GM23338 (cell line): ENCODE results near the gene MAP3K14. TPM values are rescaled to one million over a fixed set of nuclear protein-coding genes. Genes with fewer than 3 reads are reported as not detected.

Experiments
- ATAC-seq: fragments of 200-7000 bp; cut with Tn5 transposase; 3 replicates; pipeline ENCODE4 v1.9.1; 2020
- DNase-seq: peaks from one replicate; pipeline ENCODE4 v3.0.0-alpha.2; 2015; ENCODE audit warnings: low spot score
- H2AFZ ChIP-seq: fragments of 200-600 bp; sonication (generic); 2 replicates; pipeline ENCODE4 v1.8.0; 2016; ENCODE audit warnings: antibody characterized with exemption, mild to moderate bottlenecking, moderate library complexity
- H3F3A ChIP-seq: fragments of 200-600 bp; sonication (generic); replicated peaks from 2 replicates; pipeline ENCODE4 v1.8.0; 2017; ENCODE audit warnings: antibody characterized with exemption, mixed run types, low read depth
- H3K27ac ChIP-seq: fragments of 200-600 bp; sonication (generic); 2 replicates; pipeline ENCODE4 v1.6.1; 2016; ENCODE audit warnings: low read depth
- H3K27me3 ChIP-seq: fragments of 200-600 bp; sonication (generic); 2 replicates; pipeline ENCODE4 v1.8.0; 2016; ENCODE audit warnings: mild to moderate bottlenecking, mixed run types, moderate library complexity; ENCODE audit not compliant: insufficient read depth
- H3K36me3 ChIP-seq: fragments of 200-600 bp; sonication (generic); 2 replicates; pipeline ENCODE4 v1.8.0; 2016; ENCODE audit warnings: mild to moderate bottlenecking; ENCODE audit not compliant: insufficient read depth
- H3K4me1 ChIP-seq: fragments of 200-600 bp; sonication (generic); 2 replicates; pipeline ENCODE4 v1.8.0; 2016; ENCODE audit warnings: mild to moderate bottlenecking, moderate library complexity; ENCODE audit not compliant: insufficient read depth
- H3K4me2 ChIP-seq: fragments of 200-600 bp; sonication (generic); 2 replicates; pipeline ENCODE4 v1.7.1; 2017; ENCODE audit warnings: mixed run types
- H3K4me3 ChIP-seq: fragments of 200-600 bp; sonication (generic); 2 replicates; pipeline ENCODE4 v1.6.1; 2016; ENCODE audit warnings: mixed run types
- H3K79me2 ChIP-seq: fragments of 200-600 bp; sonication (generic); replicated peaks from 2 replicates; pipeline ENCODE4 v1.8.0; 2017; ENCODE audit warnings: mild to moderate bottlenecking; ENCODE audit not compliant: insufficient read depth
- H3K9me2 ChIP-seq: fragments of 200-600 bp; sonication (generic); 2 replicates; pipeline ENCODE4 v1.8.0; 2017; ENCODE audit not compliant: insufficient read depth
- H4K20me1 ChIP-seq: fragments of 200-600 bp; sonication (generic); replicated peaks from 2 replicates; pipeline ENCODE4 v1.8.0; 2017; ENCODE audit warnings: mild to moderate bottlenecking; ENCODE audit not compliant: insufficient read depth
- H3K27ac Mint-ChIP-seq: 2 replicates; pipeline ENCODE4 v1.8.0; 2020; ENCODE audit warnings: inconsistent platforms, mild to moderate bottlenecking, moderate library complexity, mixed read lengths
- H3K27me3 Mint-ChIP-seq: 3 replicates; pipeline ENCODE4 v1.8.0; 2022; ENCODE audit warnings: low read depth, mild to moderate bottlenecking, moderate library complexity, mixed read lengths, inconsistent platforms; ENCODE audit not compliant: insufficient read depth, poor library complexity
- H3K36me3 Mint-ChIP-seq: 3 replicates; pipeline ENCODE4 v1.8.0; 2021; ENCODE audit warnings: low read depth, mild to moderate bottlenecking, inconsistent platforms, moderate library complexity, mixed read lengths
- H3K4me1 Mint-ChIP-seq: 3 replicates; pipeline ENCODE4 v1.8.0; 2020; ENCODE audit warnings: mild to moderate bottlenecking, inconsistent platforms, mixed read lengths
- H3K4me3 Mint-ChIP-seq: 3 replicates; pipeline ENCODE4 v1.8.0; 2021; ENCODE audit warnings: moderate library complexity, mild to moderate bottlenecking, inconsistent platforms, mixed read lengths
- H3K9me3 Mint-ChIP-seq: 3 replicates; pipeline ENCODE4 v1.8.0; 2020; ENCODE audit warnings: moderate library complexity, mild to moderate bottlenecking, inconsistent platforms, mixed read lengths
- EZH2 ChIP-seq: fragments of 200-600 bp; sonication (generic); IDR thresholded peaks from one replicate; pipeline ENCODE4 v1.8.0; 2017; ENCODE audit warnings: antibody characterized with exemption, mild to moderate bottlenecking, low read depth; ENCODE audit not compliant: unreplicated experiment
- POLR2AphosphoS5 ChIP-seq: IDR thresholded peaks from 2 replicates; pipeline ENCODE4 v1.6.1; 2016; ENCODE audit warnings: antibody characterized with exemption, low read depth
- polyA plus RNA-seq: library from polyadenylated mRNA; unstranded; fragments of >200 nt; fragmentation: Nextera tagmentation; extraction: Ambion mirVana; gene quantifications from 2 replicates; pipeline ENCODE4 v1.2.1, GENCODE V29; 2016
- total RNA-seq: library from RNA; depleted of rRNA; stranded (reverse); fragments of >200 nt; shearing (Covaris generic); gene quantifications from 2 replicates; pipeline ENCODE4 v1.2.3, GENCODE V29; 2014
- TF ChIP-seq, protein P1 (sequence below): fragments of 250-450 bp; sonication (Bioruptor Pico); IDR thresholded peaks from 2 replicates; pipeline ENCODE4 v1.5.0; 2020; ENCODE audit warnings: mild to moderate bottlenecking, moderate library complexity
- TF ChIP-seq, protein P2 (sequence below): IDR thresholded peaks from 2 replicates; pipeline ENCODE4 v1.6.1; 2016; ENCODE audit warnings: antibody characterized with exemption
- TF ChIP-seq, protein P3 (sequence below), 2 experiments: fragments of 200-600 bp in 1 of 2; sonication (generic) in 1 of 2; conservative IDR thresholded peaks; 2 replicates each; pipeline versions ENCODE4 v1.5.1 to v1.6.1; 2016 to 2017; ENCODE audit warnings: antibody characterized with exemption in 2 of 2, low read depth in 2 of 2, mild to moderate bottlenecking in 2 of 2, moderate library complexity in 1 of 2

MAP3K14 gene
- total and polyA plus RNA-seq, 2 experiments from 2014 or later, result 1.3 to 4.9 TPM

DNA sequence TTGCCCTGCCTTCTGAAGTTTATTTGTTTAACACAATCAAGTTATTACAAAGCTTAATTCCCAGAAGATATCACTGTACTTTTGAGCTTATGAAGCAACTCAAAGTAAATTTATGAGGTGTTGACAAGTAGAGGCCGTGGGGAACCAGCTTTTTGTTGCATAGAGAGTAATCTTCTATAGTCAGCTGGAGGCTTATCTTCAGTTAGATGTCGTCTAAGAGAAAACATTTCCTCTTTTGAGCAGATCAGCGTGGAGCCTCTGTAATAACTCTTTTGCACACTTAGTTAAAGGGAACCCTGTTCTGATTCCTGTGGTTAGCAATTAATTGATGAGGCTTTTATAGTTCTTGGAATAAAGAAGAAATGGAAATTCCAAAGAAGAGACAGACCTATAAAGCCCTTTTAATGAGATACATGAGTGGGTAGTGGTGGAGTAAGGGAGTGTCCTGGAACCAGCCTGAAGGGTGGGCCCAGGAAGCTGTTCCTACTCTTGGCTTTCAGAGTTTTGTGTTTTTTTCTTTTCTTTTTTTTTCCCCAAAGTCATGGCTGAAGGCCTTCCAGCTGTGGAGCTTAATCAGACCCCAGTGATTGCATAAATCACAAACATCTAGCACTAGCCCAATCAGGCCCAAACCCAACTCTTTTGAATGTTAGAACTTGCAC lies 28.9 kb upstream of the MAP3K14 start:
- no peak for DNase-seq
- Histone ChIP-seq H2AFZ (no peak overlapping the region; the same call in 1 of the 2 replicates), H3K9me2 (no peaks in the 10 kb centered on the region), H3K27ac (no peak overlapping the region), H4K20me1 (no peaks in the 10 kb centered on the region), H3K4me3 (no peak overlapping the region), H3F3A (no peaks in the 10 kb centered on the region; the same call in 1 of the 2 replicates), H3K79me2 (no peaks in the 10 kb centered on the region), H3K36me3 (no peaks in the 10 kb centered on the region), H3K4me2 (no peak overlapping the region), H3K27me3 (no peaks in the 10 kb centered on the region), H3K4me1 (peaks cover 14% of the 10 kb centered on the region)
- peaks cover 3% of the 10 kb centered on the region for H3K27me3 Mint-ChIP-seq
- H3K9me3 Mint-ChIP-seq, result peaks cover 3% of the 10 kb centered on the region; the same call in 2 of the 3 replicates
- H3K27ac Mint-ChIP-seq, result no peak overlapping the region
- ATAC-seq, result no peak
- H3K4me1 Mint-ChIP-seq, result peaks cover 12% of the 10 kb centered on the region
- TF ChIP-seq, protein P1, sequence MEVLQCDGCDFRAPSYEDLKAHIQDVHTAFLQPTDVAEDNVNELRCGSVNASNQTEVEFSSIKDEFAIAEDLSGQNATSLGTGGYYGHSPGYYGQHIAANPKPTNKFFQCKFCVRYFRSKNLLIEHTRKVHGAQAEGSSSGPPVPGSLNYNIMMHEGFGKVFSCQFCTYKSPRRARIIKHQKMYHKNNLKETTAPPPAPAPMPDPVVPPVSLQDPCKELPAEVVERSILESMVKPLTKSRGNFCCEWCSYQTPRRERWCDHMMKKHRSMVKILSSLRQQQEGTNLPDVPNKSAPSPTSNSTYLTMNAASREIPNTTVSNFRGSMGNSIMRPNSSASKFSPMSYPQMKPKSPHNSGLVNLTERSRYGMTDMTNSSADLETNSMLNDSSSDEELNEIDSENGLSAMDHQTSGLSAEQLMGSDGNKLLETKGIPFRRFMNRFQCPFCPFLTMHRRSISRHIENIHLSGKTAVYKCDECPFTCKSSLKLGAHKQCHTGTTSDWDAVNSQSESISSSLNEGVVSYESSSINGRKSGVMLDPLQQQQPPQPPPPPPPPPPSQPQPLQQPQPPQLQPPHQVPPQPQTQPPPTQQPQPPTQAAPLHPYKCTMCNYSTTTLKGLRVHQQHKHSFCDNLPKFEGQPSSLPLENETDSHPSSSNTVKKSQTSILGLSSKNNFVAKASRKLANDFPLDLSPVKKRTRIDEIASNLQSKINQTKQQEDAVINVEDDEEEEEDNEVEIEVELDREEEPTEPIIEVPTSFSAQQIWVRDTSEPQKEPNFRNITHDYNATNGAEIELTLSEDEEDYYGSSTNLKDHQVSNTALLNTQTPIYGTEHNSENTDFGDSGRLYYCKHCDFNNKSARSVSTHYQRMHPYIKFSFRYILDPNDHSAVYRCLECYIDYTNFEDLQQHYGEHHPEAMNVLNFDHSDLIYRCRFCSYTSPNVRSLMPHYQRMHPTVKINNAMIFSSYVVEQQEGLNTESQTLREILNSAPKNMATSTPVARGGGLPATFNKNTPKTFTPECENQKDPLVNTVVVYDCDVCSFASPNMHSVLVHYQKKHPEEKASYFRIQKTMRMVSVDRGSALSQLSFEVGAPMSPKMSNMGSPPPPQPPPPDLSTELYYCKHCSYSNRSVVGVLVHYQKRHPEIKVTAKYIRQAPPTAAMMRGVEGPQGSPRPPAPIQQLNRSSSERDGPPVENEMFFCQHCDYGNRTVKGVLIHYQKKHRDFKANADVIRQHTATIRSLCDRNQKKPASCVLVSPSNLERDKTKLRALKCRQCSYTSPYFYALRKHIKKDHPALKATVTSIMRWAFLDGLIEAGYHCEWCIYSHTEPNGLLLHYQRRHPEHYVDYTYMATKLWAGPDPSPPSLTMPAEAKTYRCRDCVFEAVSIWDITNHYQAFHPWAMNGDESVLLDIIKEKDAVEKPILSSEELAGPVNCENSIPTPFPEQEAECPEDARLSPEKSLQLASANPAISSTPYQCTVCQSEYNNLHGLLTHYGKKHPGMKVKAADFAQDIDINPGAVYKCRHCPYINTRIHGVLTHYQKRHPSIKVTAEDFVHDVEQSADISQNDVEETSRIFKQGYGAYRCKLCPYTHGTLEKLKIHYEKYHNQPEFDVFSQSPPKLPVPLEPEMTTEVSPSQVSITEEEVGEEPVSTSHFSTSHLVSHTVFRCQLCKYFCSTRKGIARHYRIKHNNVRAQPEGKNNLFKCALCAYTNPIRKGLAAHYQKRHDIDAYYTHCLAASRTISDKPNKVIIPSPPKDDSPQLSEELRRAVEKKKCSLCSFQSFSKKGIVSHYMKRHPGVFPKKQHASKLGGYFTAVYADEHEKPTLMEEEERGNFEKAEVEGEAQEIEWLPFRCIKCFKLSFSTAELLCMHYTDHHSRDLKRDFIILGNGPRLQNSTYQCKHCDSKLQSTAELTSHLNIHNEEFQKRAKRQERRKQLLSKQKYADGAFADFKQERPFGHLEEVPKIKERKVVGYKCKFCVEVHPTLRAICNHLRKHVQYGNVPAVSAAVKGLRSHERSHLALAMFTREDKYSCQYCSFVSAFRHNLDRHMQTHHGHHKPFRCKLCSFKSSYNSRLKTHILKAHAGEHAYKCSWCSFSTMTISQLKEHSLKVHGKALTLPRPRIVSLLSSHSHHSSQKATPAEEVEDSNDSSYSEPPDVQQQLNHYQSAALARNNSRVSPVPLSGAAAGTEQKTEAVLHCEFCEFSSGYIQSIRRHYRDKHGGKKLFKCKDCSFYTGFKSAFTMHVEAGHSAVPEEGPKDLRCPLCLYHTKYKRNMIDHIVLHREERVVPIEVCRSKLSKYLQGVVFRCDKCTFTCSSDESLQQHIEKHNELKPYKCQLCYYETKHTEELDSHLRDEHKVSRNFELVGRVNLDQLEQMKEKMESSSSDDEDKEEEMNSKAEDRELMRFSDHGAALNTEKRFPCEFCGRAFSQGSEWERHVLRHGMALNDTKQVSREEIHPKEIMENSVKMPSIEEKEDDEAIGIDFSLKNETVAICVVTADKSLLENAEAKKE (CRISPR knock-in tag), result no peak
- TF ChIP-seq POLR2AphosphoS5 (no peak), EZH2 (no peak)
- TF ChIP-seq, protein P2, sequence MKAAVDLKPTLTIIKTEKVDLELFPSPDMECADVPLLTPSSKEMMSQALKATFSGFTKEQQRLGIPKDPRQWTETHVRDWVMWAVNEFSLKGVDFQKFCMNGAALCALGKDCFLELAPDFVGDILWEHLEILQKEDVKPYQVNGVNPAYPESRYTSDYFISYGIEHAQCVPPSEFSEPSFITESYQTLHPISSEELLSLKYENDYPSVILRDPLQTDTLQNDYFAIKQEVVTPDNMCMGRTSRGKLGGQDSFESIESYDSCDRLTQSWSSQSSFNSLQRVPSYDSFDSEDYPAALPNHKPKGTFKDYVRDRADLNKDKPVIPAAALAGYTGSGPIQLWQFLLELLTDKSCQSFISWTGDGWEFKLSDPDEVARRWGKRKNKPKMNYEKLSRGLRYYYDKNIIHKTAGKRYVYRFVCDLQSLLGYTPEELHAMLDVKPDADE, result no peak
- TF ChIP-seq, protein P3, sequence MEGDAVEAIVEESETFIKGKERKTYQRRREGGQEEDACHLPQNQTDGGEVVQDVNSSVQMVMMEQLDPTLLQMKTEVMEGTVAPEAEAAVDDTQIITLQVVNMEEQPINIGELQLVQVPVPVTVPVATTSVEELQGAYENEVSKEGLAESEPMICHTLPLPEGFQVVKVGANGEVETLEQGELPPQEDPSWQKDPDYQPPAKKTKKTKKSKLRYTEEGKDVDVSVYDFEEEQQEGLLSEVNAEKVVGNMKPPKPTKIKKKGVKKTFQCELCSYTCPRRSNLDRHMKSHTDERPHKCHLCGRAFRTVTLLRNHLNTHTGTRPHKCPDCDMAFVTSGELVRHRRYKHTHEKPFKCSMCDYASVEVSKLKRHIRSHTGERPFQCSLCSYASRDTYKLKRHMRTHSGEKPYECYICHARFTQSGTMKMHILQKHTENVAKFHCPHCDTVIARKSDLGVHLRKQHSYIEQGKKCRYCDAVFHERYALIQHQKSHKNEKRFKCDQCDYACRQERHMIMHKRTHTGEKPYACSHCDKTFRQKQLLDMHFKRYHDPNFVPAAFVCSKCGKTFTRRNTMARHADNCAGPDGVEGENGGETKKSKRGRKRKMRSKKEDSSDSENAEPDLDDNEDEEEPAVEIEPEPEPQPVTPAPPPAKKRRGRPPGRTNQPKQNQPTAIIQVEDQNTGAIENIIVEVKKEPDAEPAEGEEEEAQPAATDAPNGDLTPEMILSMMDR (conservative IDR thresholded peaks at IDR 0.05; ENCODE audit: low read depth in 2 of 2), result no peak
- no peaks in the 10 kb centered on the region; the same call in 2 of the 3 replicates for H3K36me3 Mint-ChIP-seq
- no peak overlapping the region for H3K4me3 Mint-ChIP-seq
